GM19240 (cell line): ENCODE data around the gene TMEM107.
A peak's percentile ranks its signal among the peaks of the same experiment; 100 is the strongest.

Experiments used
- DNase-seq: peaks from one replicate; pipeline ENCODE4 v3.0.0; 2011; ENCODE audit warnings: low spot score; ENCODE audit not compliant: insufficient read length

Gene TMEM107

GRCh38 chr17:8150194-8151119 lies 25.7 kb downstream of the TMEM107 start:
- DNase-seq = no peak

GRCh38 chr17:8149419-8150193 lies 26.6 kb downstream of the TMEM107 start:
- no peak for DNase-seq

- no peak for DNase-seq
Measured at GRCh38 chr17:8148560-8148959, 27.6 kb downstream of the TMEM107 start.

- no peak for DNase-seq
Measured at GRCh38 chr17:8147805-8148404, 28.3 kb downstream of the TMEM107 start.

- no peak for DNase-seq
Measured at GRCh38 chr17:8147141-8147804, 28.9 kb downstream of the TMEM107 start.

GRCh38 chr17:8146381-8147140 lies 29.6 kb downstream of the TMEM107 start:
- no peak for DNase-seq

- no peak for DNase-seq
Measured at GRCh38 chr17:8145811-8146210, 30.4 kb downstream of the TMEM107 start.

GRCh38 chr17:8144401-8145231 lies 31.6 kb downstream of the TMEM107 start:
- DNase-seq = no peak

- no peak for DNase-seq
Measured at GRCh38 chr17:8143581-8144400, 32.4 kb downstream of the TMEM107 start.

GRCh38 chr17:8142887-8143580 lies 33.1 kb downstream of the TMEM107 start:
- DNase-seq = no peak

GRCh38 chr17:8142158-8142886 lies 33.9 kb downstream of the TMEM107 start:
- no peak for DNase-seq

- no peak for DNase-seq
Measured at GRCh38 chr17:8141741-8142140, 34.4 kb downstream of the TMEM107 start.

GRCh38 chr17:8141045-8141444 lies 35.1 kb downstream of the TMEM107 start:
- no peak for DNase-seq

- no peak for DNase-seq
Measured at GRCh38 chr17:8140065-8141029, 35.8 kb downstream of the TMEM107 start.

- DNase-seq = peak; percentile 95
Measured at GRCh38 chr17:8138672-8139371, 37.4 kb downstream of the TMEM107 start.

- DNase-seq = no peak
Measured at GRCh38 chr17:8138374-8138671, 37.9 kb downstream of the TMEM107 start.
